ENCODE results near the gene TRIM39. TPM values are rescaled to one million over a fixed set of nuclear protein-coding genes. Genes with fewer than 3 reads are reported as not detected.

Gene TRIM39
- total and polyA plus RNA-seq, 12 donors, result 8.1 to 24.3 (median 14.2) TPM

- Histone ChIP-seq H3K4me3 (no peak overlapping the region), H3K9me3 (replicated peaks in 1 of 3) (peaks cover 0 to 37% (median 12%) of the 10 kb centered on the region in 3 donors), H3K4me1 (replicated peaks in 1 of 2) (no peaks in the 10 kb centered on the region), H3K27ac (no peak overlapping the region), H3K36me3 (replicated peaks in 1 of 2) (no peaks in the 10 kb centered on the region), H3K27me3 (no peaks in the 10 kb centered on the region)
- no peak for TF ChIP-seq POLR2A (IDR thresholded peaks at IDR 0.05)
- TF ChIP-seq, protein P1, sequence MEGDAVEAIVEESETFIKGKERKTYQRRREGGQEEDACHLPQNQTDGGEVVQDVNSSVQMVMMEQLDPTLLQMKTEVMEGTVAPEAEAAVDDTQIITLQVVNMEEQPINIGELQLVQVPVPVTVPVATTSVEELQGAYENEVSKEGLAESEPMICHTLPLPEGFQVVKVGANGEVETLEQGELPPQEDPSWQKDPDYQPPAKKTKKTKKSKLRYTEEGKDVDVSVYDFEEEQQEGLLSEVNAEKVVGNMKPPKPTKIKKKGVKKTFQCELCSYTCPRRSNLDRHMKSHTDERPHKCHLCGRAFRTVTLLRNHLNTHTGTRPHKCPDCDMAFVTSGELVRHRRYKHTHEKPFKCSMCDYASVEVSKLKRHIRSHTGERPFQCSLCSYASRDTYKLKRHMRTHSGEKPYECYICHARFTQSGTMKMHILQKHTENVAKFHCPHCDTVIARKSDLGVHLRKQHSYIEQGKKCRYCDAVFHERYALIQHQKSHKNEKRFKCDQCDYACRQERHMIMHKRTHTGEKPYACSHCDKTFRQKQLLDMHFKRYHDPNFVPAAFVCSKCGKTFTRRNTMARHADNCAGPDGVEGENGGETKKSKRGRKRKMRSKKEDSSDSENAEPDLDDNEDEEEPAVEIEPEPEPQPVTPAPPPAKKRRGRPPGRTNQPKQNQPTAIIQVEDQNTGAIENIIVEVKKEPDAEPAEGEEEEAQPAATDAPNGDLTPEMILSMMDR (IDR thresholded peaks at IDR 0.05), result no peak
- DNase-seq, result no peak
- intact Hi-C loops (cut with DNase I), result no loop called here
- WGBS, 4 donors, result 3 to 97% (median 69%) methylated on average over 1 of the region's 1 CpG
Measured at GRCh38 chr6:30287139-30287538, 39.6 kb upstream of the TRIM39 start.

DNA sequence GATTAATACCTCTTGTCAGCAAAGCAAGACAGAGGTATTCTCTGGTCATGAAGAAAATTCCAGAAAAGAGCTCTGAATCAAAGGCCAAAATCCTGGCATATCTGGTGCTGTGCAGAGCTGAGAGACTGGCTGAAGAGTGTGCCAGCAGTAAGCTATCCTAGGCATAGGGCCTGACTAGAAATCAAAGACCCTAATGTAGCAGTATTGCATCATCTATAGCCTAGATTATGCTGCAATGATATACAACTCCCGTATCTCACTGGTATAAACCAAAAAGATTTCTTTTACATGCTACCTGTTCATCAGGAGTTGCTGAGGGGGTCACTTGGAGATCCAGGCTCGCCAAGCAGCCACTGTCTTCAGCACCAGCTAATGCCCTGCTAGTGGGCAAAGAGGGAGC, 30.9 kb upstream of the TRIM39 start:
- intact Hi-C loops (cut with DNase I), result no loop called here
- peaks cover 0 to 4% of the 10 kb centered on the region in 2 donors for H3K36me3 ChIP-seq (replicated peaks in 1 of 2)
- no peak for DNase-seq

DNA sequence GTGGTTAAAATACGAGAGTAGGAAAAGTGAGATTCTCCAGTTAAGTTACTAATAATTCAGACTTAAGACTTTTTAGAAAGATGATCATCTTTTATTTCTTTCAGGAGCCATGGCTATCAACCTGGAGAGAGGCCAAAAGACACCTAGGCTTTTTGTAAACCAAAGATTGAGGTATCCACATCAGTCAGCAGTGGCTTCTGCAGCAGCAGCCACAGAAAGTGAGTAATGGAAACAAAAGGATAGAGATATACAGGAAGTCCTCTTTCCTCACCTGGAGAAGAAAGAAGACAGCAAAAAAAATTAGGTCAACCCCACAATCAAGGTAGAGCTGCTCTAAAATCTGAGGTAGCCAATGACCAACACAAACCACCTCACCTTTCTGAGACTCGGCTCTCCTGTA, 22.7 kb upstream of the TRIM39 start:
- Histone ChIP-seq H3K4me3 (no peak overlapping the region), H3K27me3 (no peaks in the 10 kb centered on the region), H3K27ac (no peak overlapping the region), H3K4me1 (replicated peaks in 1 of 2) (no peaks in the 10 kb centered on the region), H3K9me3 (replicated peaks in 1 of 3) (no peaks in the 10 kb centered on the region), H3K36me3 (replicated peaks in 1 of 2) (no peaks in the 10 kb centered on the region)
- DNase-seq, result no peak
- WGBS, 4 donors, result 71 to 99% (median 86%) methylated on average over 2 of the region's 2 CpGs
- no peak for TF ChIP-seq POLR2A (IDR thresholded peaks at IDR 0.05)
- TF ChIP-seq, protein P1 (IDR thresholded peaks at IDR 0.05), result no peak
- intact Hi-C loops (cut with DNase I), result no loop called here

More for the DNA sequence above, 30.9 kb upstream of the TRIM39 start:
- Histone ChIP-seq H3K27me3 (no peaks in the 10 kb centered on the region), H3K4me3 (no peak overlapping the region), H3K9me3 (replicated peaks in 1 of 3) (no peaks in the 10 kb centered on the region), H3K27ac (peak overlapping the region in 1 of 5 donors; percentile 39), H3K4me1 (replicated peaks in 1 of 2) (peaks cover 0 to 4% of the 10 kb centered on the region in 2 donors)
- 75 to 95% (median 92%) methylated on average over 2 of the region's 2 CpGs for WGBS, 4 donors
- TF ChIP-seq, protein P1 (IDR thresholded peaks at IDR 0.05), result no peak
- no peak for TF ChIP-seq POLR2A (IDR thresholded peaks at IDR 0.05)

GRCh38 chr6:30311101-30311500, 15.6 kb upstream of the TRIM39 start:
- Histone ChIP-seq H3K4me3 (no peak overlapping the region), H3K27ac (no peak overlapping the region), H3K36me3 (replicated peaks in 1 of 2) (no peaks in the 10 kb centered on the region), H3K9me3 (replicated peaks in 1 of 3) (no peaks in the 10 kb centered on the region), H3K4me1 (replicated peaks in 1 of 2) (peaks cover 0 to 8% of the 10 kb centered on the region in 2 donors), H3K27me3 (no peaks in the 10 kb centered on the region)
- TF ChIP-seq, protein P1 (IDR thresholded peaks at IDR 0.05), result no peak
- no peak for TF ChIP-seq POLR2A (IDR thresholded peaks at IDR 0.05)
- intact Hi-C loops (cut with DNase I), result no loop called here
- WGBS, 4 donors, result 83 to 90% (median 87%) methylated on average over 3 of the region's 3 CpGs
- no peak for DNase-seq
